ENCODE data around the gene AUTS2. TPM values are rescaled to one million over a fixed set of nuclear protein-coding genes. Genes with fewer than 3 reads are reported as not detected.

The AUTS2 gene
- total RNA-seq, 1 experiment from 2014 or later, result not detected

DNA sequence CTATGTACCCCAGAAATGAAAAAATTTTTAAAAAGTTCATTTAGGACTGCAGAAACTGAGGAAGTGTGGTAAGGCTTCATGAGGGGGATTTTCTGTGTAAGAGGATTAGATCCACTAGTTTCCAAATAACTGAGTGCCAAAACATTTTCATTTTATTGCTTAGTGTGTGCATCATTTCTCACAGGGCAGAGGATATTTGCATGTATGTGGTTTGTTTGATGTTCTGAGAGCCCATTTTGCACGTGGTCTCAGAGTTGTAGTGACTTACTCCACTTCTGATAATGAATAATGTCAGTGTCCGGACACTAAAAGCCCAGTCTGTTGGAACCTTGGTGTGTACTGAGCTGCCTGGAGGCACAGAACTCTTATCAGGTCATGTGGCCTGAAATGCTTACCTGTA lies 299.9 kb downstream of the AUTS2 start:
- CTCF ChIA-PET, result no interaction called here
- Mint-ChIP-seq H3K4me1 (ENCODE audit: low read depth, unreplicated experiment) (no peaks in the 10 kb centered on the region), H3K4me3 (ENCODE audit: low read depth, unreplicated experiment) (no peak overlapping the region), H3K36me3 (ENCODE audit: insufficient read depth, unreplicated experiment) (no peaks in the 10 kb centered on the region), H3K9me3 (ENCODE audit: low read depth, unreplicated experiment) (no peaks in the 10 kb centered on the region), H3K27me3 (ENCODE audit: unreplicated experiment) (no peaks in the 10 kb centered on the region), H3K27ac (ENCODE audit: unreplicated experiment) (no peak overlapping the region)
- DNase-seq, result no peak
- BruUV-seq (replicated peaks), result no TSS peak
- TF ChIP-seq, protein P1, sequence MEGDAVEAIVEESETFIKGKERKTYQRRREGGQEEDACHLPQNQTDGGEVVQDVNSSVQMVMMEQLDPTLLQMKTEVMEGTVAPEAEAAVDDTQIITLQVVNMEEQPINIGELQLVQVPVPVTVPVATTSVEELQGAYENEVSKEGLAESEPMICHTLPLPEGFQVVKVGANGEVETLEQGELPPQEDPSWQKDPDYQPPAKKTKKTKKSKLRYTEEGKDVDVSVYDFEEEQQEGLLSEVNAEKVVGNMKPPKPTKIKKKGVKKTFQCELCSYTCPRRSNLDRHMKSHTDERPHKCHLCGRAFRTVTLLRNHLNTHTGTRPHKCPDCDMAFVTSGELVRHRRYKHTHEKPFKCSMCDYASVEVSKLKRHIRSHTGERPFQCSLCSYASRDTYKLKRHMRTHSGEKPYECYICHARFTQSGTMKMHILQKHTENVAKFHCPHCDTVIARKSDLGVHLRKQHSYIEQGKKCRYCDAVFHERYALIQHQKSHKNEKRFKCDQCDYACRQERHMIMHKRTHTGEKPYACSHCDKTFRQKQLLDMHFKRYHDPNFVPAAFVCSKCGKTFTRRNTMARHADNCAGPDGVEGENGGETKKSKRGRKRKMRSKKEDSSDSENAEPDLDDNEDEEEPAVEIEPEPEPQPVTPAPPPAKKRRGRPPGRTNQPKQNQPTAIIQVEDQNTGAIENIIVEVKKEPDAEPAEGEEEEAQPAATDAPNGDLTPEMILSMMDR (IDR thresholded peaks at IDR 0.05; ENCODE audit: unreplicated experiment), result no peak
- intact Hi-C loops (cut with micrococcal nuclease; ENCODE audit: unreplicated experiment), result no loop called here

DNA sequence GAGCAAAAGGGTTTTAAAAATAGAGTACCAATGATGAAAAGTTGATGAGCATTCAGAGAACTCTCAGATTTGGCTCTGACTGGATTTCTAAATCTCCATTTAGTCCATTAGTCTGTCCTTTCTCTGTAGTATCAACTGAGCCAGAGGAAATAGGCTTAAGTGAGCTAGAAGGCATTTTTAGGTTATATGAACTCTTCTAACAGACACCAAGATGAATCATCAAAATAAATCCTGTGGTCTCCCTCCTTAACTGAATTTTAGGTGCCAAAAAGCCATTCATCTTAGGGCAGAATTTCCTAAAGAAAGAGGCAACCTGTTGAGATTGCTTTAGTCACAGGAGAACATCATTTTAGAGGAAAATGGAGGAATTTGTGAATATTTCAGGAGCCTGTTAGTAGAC lies 305.1 kb downstream of the AUTS2 start:
- H3K9me3 Mint-ChIP-seq (ENCODE audit: low read depth, unreplicated experiment), result peaks cover 3% of the 10 kb centered on the region
- CTCF ChIA-PET, result no interaction called here
- no peak for DNase-seq
- BruUV-seq (replicated peaks), result no TSS peak
- H3K27me3 Mint-ChIP-seq (ENCODE audit: unreplicated experiment), result no peaks in the 10 kb centered on the region
- TF ChIP-seq, protein P1 (IDR thresholded peaks at IDR 0.05; ENCODE audit: unreplicated experiment), result no peak
- no peaks in the 10 kb centered on the region for H3K36me3 Mint-ChIP-seq (ENCODE audit: insufficient read depth, unreplicated experiment)
- H3K27ac Mint-ChIP-seq (ENCODE audit: unreplicated experiment), result no peak overlapping the region
- no peak overlapping the region for H3K4me3 Mint-ChIP-seq (ENCODE audit: low read depth, unreplicated experiment)
- no peaks in the 10 kb centered on the region for H3K4me1 Mint-ChIP-seq (ENCODE audit: low read depth, unreplicated experiment)
- intact Hi-C loops (cut with micrococcal nuclease; ENCODE audit: unreplicated experiment), result no loop called here

DNA sequence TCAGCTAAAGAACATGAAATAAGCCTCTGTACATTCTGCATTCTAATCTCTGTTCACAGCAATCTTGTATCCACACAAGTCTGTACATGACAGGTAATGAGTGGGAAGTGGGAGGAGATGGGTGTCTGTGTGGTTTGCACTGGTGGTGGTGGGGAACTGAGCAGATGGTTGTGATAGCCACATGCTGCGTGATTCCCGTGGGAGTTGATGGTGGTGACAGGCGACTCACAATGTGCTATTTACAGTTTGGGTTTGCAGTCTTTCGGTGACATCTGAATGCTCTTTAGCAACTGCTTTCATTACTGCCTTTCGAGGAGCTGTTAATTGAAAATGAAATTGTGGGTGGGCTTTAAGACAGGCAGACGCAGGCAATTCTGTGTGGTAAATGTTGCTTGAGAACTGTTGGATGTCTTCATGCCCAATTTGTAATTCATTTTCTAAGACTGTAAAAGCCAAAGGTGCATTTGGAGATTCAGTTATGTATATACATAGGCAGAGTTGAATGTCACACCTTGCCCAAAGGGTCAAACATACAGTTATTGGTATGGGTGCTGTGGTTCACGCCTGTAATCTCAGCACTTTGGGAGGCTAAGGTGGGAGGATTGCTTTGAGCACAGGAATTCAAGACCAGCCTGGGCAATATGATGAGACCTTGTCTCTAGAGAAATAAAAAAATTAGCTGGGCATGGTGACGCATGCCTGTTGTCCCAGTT lies 308.2 kb downstream of the AUTS2 start:
- Mint-ChIP-seq H3K9me3 (ENCODE audit: low read depth, unreplicated experiment) (peaks cover 3% of the 10 kb centered on the region), H3K27me3 (ENCODE audit: unreplicated experiment) (no peaks in the 10 kb centered on the region), H3K36me3 (ENCODE audit: insufficient read depth, unreplicated experiment) (no peaks in the 10 kb centered on the region), H3K27ac (ENCODE audit: unreplicated experiment) (no peak overlapping the region), H3K4me1 (ENCODE audit: low read depth, unreplicated experiment) (no peaks in the 10 kb centered on the region), H3K4me3 (ENCODE audit: low read depth, unreplicated experiment) (no peak overlapping the region)
- BruUV-seq (replicated peaks), result no TSS peak
- DNase-seq, result no peak
- CTCF ChIA-PET, result no interaction called here
- intact Hi-C loops (cut with micrococcal nuclease; ENCODE audit: unreplicated experiment), result no loop called here
- TF ChIP-seq, protein P1 (IDR thresholded peaks at IDR 0.05; ENCODE audit: unreplicated experiment), result no peak

DNA sequence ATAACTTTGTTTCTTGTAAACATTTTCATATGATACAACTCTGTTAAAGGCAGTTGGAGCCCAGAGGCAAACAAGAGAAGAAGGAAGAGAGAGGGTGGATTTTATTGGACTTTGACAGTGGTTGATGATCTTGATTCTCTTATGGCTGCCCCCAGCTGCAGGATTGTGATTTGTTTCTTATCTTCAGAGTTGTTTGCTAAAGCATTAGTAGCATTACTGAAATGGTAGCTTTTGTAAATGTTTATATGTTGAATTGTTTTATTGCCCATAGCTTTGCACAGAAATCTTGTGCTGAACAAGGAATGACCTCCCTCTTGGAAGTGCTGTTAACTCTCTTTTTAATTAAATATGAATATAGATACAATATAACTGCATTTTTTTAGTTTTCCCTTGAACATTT lies 309.4 kb downstream of the AUTS2 start:
- CTCF ChIA-PET, result no interaction called here
- Mint-ChIP-seq H3K27me3 (ENCODE audit: unreplicated experiment) (no peaks in the 10 kb centered on the region), H3K36me3 (ENCODE audit: insufficient read depth, unreplicated experiment) (no peaks in the 10 kb centered on the region), H3K9me3 (ENCODE audit: low read depth, unreplicated experiment) (peaks cover 3% of the 10 kb centered on the region), H3K4me3 (ENCODE audit: low read depth, unreplicated experiment) (no peak overlapping the region), H3K4me1 (ENCODE audit: low read depth, unreplicated experiment) (no peaks in the 10 kb centered on the region), H3K27ac (ENCODE audit: unreplicated experiment) (no peak overlapping the region)
- intact Hi-C loops (cut with micrococcal nuclease; ENCODE audit: unreplicated experiment), result no loop called here
- DNase-seq, result no peak
- TF ChIP-seq, protein P1 (IDR thresholded peaks at IDR 0.05; ENCODE audit: unreplicated experiment), result no peak
- no TSS peak for BruUV-seq (replicated peaks)
